ENCODE data around the gene MYZAP. TPM values are rescaled to one million over a fixed set of nuclear protein-coding genes. Genes with fewer than 3 reads are reported as not detected.

MYZAP gene
- polyA plus RNA-seq, 1 of the 3 experiments (the other 2 are of a cell fraction) = 0.07 TPM

DNA sequence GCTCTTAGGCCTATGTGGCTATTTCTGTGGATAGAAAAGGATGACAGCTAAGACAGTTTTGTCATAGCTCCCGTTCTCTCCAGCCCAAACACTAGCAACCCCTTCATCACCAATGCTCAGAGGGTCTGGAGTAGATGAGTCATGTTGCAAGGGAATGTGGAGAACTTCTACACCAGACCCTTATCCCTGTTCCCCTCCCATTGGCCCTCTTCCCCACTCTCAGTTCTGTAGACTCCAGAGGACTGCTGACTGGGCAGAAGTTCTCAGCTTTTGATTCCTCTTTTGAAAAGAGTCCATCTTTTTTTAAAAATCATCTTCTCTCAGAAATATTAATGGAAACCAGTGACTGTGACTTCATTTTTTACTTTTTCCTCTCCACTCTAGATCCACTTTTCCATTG lies 2.4 kb upstream of the MYZAP start (continued):
- TF ChIP-seq, protein P1, sequence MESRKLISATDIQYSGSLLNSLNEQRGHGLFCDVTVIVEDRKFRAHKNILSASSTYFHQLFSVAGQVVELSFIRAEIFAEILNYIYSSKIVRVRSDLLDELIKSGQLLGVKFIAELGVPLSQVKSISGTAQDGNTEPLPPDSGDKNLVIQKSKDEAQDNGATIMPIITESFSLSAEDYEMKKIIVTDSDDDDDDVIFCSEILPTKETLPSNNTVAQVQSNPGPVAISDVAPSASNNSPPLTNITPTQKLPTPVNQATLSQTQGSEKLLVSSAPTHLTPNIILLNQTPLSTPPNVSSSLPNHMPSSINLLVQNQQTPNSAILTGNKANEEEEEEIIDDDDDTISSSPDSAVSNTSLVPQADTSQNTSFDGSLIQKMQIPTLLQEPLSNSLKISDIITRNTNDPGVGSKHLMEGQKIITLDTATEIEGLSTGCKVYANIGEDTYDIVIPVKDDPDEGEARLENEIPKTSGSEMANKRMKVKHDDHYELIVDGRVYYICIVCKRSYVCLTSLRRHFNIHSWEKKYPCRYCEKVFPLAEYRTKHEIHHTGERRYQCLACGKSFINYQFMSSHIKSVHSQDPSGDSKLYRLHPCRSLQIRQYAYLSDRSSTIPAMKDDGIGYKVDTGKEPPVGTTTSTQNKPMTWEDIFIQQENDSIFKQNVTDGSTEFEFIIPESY (IDR thresholded peaks at IDR 0.05; ENCODE audit: borderline replicate concordance, low read depth) = no peak
- TF ChIP-seq TCF12 (IDR thresholded peaks at IDR 0.05) (no peak), YY1 (IDR thresholded peaks at IDR 0.05; ENCODE audit: low read depth) (no peak), SMC3 (IDR thresholded peaks at IDR 0.05; ENCODE audit: low read depth, low read length) (no peak)

DNA sequence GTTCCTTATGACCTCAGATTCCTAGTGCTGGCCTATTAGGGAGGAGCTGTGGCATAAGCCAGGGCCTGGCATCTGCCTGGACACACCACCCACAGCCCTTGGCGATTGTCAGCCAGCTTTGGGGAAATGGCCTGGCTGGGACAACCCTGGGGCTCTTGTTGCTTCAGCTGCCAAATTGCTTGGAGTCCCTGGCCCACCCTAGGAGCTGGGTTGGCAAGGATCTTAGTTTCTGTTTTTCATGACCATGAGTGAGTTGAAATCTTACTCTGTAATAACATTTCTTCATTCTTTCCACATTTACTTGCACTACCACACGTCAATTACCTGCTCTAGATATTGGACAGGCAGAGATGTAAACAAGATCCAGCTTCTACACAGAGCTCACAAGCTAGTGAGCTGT lies 1.9 kb upstream of the MYZAP start:
- 62% methylated on average over 2 of the region's 2 CpGs for whole genome bisulfite sequencing (ENCODE audit: low lambda C conversion rate)
- Histone ChIP-seq H3K9me3 (no peaks in the 10 kb centered on the region), H3K4me1 (ENCODE audit: control insufficient read depth in 1 of 2, insufficient read depth in 2 of 2, low read depth in 1 of 2, low read length in 1 of 2) (peaks cover 0 to 6% of the 10 kb centered on the region in 2 experiments; a peak in 1 of 4 replicates), H3K4me3 (ENCODE audit: low read depth in 2 of 2, low read length in 1 of 2) (no peak overlapping the region), H3K4me2 (no peak overlapping the region), H3K9ac (no peak overlapping the region), H3K79me2 (ENCODE audit: insufficient read depth) (no peaks in the 10 kb centered on the region), H3K27me3 (ENCODE audit: insufficient read depth) (peaks cover 17% of the 10 kb centered on the region; the same call in 1 of the 2 replicates), H2AFZ (ENCODE audit: low read depth) (no peak overlapping the region), H3F3A (replicated peaks; ENCODE audit: insufficient read depth) (no peaks in the 10 kb centered on the region), H3K36me3 (replicated peaks in 1 of 2; ENCODE audit: control insufficient read depth in 1 of 2, insufficient read depth in 2 of 2, low read length in 1 of 2) (no peaks in the 10 kb centered on the region), H4K20me1 (ENCODE audit: insufficient read depth) (no peaks in the 10 kb centered on the region), H3K27ac (ENCODE audit: low read depth in 2 of 2, low read length in 1 of 2) (no peak overlapping the region), H3K9me2 (no peaks in the 10 kb centered on the region)
- ChIA-PET POLR2A (no interaction called here), CTCF (interaction anchor here (1.9 to 4.2 kb wide), 2 partner anchors 22 to 30 kb away, joined by 5 to 15 read pairs; no protein-coding TSS in a partner anchor)
- DNase-seq = no peak
- TF ChIP-seq FOXJ3 (CRISPR knock-in tag; IDR thresholded peaks at IDR 0.05) (no peak), CHD2 (IDR thresholded peaks at IDR 0.05; ENCODE audit: low read length, partially characterized antibody) (no peak)
- TF ChIP-seq, protein P2, sequence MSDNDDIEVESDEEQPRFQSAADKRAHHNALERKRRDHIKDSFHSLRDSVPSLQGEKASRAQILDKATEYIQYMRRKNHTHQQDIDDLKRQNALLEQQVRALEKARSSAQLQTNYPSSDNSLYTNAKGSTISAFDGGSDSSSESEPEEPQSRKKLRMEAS (IDR thresholded peaks at IDR 0.05; ENCODE audit: low read depth) = no peak

DNA sequence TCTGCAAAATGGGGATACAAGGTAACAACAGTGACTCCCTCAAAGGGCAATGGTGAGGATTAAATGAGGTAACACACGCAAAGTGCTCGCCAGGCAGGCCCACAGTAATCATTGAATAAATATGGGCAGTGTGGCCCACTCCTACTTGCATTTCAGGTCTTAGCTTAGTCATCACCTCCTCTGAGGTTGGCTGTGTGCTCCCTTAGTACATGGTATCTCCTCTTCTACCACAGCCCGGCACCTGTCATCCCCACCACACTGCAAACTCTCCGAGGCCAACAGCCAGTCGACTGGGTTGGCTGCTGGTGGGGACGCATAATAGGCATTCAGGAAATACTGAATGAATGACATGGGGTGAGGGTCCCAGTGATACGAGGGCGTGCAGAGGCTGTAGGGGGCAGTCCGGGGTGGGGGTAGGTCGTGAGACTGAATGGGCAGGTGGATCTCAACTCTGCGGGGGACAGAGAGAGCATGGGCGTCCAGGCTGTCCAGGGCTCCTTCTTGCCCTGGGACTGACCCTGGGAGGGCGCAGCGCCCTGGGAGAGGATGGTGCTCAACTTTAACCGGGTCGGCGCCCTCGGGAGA lies 375 bp upstream of the MYZAP start:
- Histone ChIP-seq H3K27ac (ENCODE audit: low read depth in 2 of 2, low read length in 1 of 2) (no peak overlapping the region), H3K4me1 (ENCODE audit: control insufficient read depth in 1 of 2, insufficient read depth in 2 of 2, low read depth in 1 of 2, low read length in 1 of 2) (peaks cover 0 to 14% of the 10 kb centered on the region in 2 experiments; a peak in 2 of 4 replicates), H3K9ac (no peak overlapping the region), H3K4me3 (ENCODE audit: low read depth in 2 of 2, low read length in 1 of 2) (peak overlapping the region in 1 of 2 experiments; percentile 52; a peak in 2 of 4 replicates), H3K4me2 (peak overlapping the region; percentile 71; the same call in 1 of the 2 replicates), H3K36me3 (replicated peaks in 1 of 2; ENCODE audit: control insufficient read depth in 1 of 2, insufficient read depth in 2 of 2, low read length in 1 of 2) (no peaks in the 10 kb centered on the region), H3K27me3 (ENCODE audit: insufficient read depth) (peaks cover 17% of the 10 kb centered on the region; the same call in 1 of the 2 replicates), H3F3A (replicated peaks; ENCODE audit: insufficient read depth) (no peaks in the 10 kb centered on the region), H3K9me3 (no peaks in the 10 kb centered on the region), H3K79me2 (ENCODE audit: insufficient read depth) (no peaks in the 10 kb centered on the region), H4K20me1 (ENCODE audit: insufficient read depth) (no peaks in the 10 kb centered on the region), H2AFZ (ENCODE audit: low read depth) (no peak overlapping the region), H3K9me2 (no peaks in the 10 kb centered on the region)
- no peak for DNase-seq
- WGBS (ENCODE audit: low lambda C conversion rate) = 52% methylated on average over 10 of the region's 18 CpGs
- POLR2A ChIA-PET = no interaction called here
- CTCF ChIA-PET = interaction anchor here (1.1 to 2.6 kb wide), 3 partner anchors 21 to 591 kb away, joined by 3 to 8 read pairs (median 5); no protein-coding TSS in a partner anchor
- no peak for TF ChIP-seq MXI1 (IDR thresholded peaks at IDR 0.05; ENCODE audit: low read depth, low read length)
- no peak for TF ChIP-seq POLR2AphosphoS5 (IDR thresholded peaks at IDR 0.05; ENCODE audit: low read depth, low read length)
- no peak for TF ChIP-seq NFIC (IDR thresholded peaks at IDR 0.05; ENCODE audit: borderline replicate concordance)
- TF ChIP-seq, protein P3, sequence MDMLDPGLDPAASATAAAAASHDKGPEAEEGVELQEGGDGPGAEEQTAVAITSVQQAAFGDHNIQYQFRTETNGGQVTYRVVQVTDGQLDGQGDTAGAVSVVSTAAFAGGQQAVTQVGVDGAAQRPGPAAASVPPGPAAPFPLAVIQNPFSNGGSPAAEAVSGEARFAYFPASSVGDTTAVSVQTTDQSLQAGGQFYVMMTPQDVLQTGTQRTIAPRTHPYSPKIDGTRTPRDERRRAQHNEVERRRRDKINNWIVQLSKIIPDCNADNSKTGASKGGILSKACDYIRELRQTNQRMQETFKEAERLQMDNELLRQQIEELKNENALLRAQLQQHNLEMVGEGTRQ (IDR thresholded peaks at IDR 0.05; ENCODE audit: borderline replicate concordance, low read depth, low read length) = no peak
- TF ChIP-seq GATA2 (CRISPR knock-in tag; IDR thresholded peaks at IDR 0.05) = no peak
- TF ChIP-seq TAF1 (IDR thresholded peaks at IDR 0.05; ENCODE audit: borderline replicate concordance, low read depth, low read length) = no peak
- no peak for TF ChIP-seq GABPA (IDR thresholded peaks at IDR 0.05; ENCODE audit: low read depth)
- TF ChIP-seq, protein P4, sequence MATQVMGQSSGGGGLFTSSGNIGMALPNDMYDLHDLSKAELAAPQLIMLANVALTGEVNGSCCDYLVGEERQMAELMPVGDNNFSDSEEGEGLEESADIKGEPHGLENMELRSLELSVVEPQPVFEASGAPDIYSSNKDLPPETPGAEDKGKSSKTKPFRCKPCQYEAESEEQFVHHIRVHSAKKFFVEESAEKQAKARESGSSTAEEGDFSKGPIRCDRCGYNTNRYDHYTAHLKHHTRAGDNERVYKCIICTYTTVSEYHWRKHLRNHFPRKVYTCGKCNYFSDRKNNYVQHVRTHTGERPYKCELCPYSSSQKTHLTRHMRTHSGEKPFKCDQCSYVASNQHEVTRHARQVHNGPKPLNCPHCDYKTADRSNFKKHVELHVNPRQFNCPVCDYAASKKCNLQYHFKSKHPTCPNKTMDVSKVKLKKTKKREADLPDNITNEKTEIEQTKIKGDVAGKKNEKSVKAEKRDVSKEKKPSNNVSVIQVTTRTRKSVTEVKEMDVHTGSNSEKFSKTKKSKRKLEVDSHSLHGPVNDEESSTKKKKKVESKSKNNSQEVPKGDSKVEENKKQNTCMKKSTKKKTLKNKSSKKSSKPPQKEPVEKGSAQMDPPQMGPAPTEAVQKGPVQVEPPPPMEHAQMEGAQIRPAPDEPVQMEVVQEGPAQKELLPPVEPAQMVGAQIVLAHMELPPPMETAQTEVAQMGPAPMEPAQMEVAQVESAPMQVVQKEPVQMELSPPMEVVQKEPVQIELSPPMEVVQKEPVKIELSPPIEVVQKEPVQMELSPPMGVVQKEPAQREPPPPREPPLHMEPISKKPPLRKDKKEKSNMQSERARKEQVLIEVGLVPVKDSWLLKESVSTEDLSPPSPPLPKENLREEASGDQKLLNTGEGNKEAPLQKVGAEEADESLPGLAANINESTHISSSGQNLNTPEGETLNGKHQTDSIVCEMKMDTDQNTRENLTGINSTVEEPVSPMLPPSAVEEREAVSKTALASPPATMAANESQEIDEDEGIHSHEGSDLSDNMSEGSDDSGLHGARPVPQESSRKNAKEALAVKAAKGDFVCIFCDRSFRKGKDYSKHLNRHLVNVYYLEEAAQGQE (IDR thresholded peaks at IDR 0.05; ENCODE audit: low read depth, low read length) = no peak
- TF ChIP-seq ELF1 (IDR thresholded peaks at IDR 0.05) = no peak
- TF ChIP-seq EP300 (IDR thresholded peaks at IDR 0.05; ENCODE audit: borderline replicate concordance in 1 of 2, low read depth in 1 of 2, low read length in 1 of 2) = no peak
- TF ChIP-seq FOXM1 (IDR thresholded peaks at IDR 0.05; ENCODE audit: low read depth) = no peak
- no peak for TF ChIP-seq RCOR1 (IDR thresholded peaks at IDR 0.05; ENCODE audit: low read length)
- TF ChIP-seq SMC3 (IDR thresholded peaks at IDR 0.05; ENCODE audit: low read depth, low read length) = no peak

Data from SK-N-SH (cell line).